WTC11 (cell line): ENCODE measurements around the gene DBI. TPM values are rescaled to one million over a fixed set of nuclear protein-coding genes. Genes with fewer than 3 reads are reported as not detected.

Source experiments
- ATAC-seq: fragments of 200-7000 bp; cut with Tn5 transposase; 2 replicates; pipeline ENCODE4 v1.10.0; 2021; ENCODE audit warnings: mild to moderate bottlenecking, moderate library complexity
- Bru-seq: library from RNA; stranded (reverse); fragments of 400-500 nt; gene quantifications from one replicate; lab custom pipeline; 2021; lab: Mats Ljungman, UMichigan
- CTCF ChIA-PET: fragments of 300-600 bp; sonication (Branson Sonifier 250); formaldehyde crosslinking; loops from one replicate; lab custom pipeline; 2021; ENCODE audit warnings: antibody characterized with exemption; lab: Charles Lee
- POLR2A ChIA-PET: fragments of 350-600 bp; sonication (Branson Sonifier 250); formaldehyde crosslinking; loops from one replicate; lab custom pipeline; 2021; ENCODE audit warnings: antibody characterized with exemption; lab: Charles Lee
- DNase-seq: peaks from one replicate; pipeline ENCODE4 v3.0.0; 2021; ENCODE audit warnings: low spot score
- H3K27ac Mint-ChIP-seq: 2 replicates; pipeline ENCODE4 v1.8.0; 2021; ENCODE audit warnings: mixed read lengths
- H3K27me3 Mint-ChIP-seq: 2 replicates; pipeline ENCODE4 v1.8.0; 2021; ENCODE audit warnings: low read depth, mild to moderate bottlenecking, moderate library complexity, mixed read lengths
- H3K36me3 Mint-ChIP-seq: 2 replicates; pipeline ENCODE4 v1.8.0; 2021; ENCODE audit warnings: mixed read lengths
- H3K4me1 Mint-ChIP-seq: 2 replicates; pipeline ENCODE4 v1.8.0; 2022; ENCODE audit warnings: mixed read lengths
- H3K4me3 Mint-ChIP-seq: 2 replicates; pipeline ENCODE4 v1.8.0; 2021; ENCODE audit warnings: mild to moderate bottlenecking, moderate library complexity, mixed read lengths
- H3K9me3 Mint-ChIP-seq: 2 replicates; pipeline ENCODE4 v1.8.0; 2021; ENCODE audit warnings: mixed read lengths
- CBFB ChIP-seq: sonication (generic); formaldehyde crosslinking; IDR thresholded peaks from 2 replicates; pipeline ENCODE4 v1.8.1; 2022; ENCODE audit warnings: mild to moderate bottlenecking, low read depth, missing genetic modification reagents
- CDX4 ChIP-seq: fragments of 250-450 bp; sonication (Bioruptor Pico); IDR thresholded peaks from 2 replicates; pipeline ENCODE4 v1.9.0; 2021; ENCODE audit warnings: moderate library complexity, mild to moderate bottlenecking, inconsistent platforms, borderline replicate concordance
- E2F4 ChIP-seq: sonication (generic); formaldehyde crosslinking; IDR thresholded peaks from 2 replicates; pipeline ENCODE4 v1.8.1; 2022; ENCODE audit warnings: low read depth, mild to moderate bottlenecking, moderate library complexity, missing genetic modification reagents, borderline replicate concordance
- E2F5 ChIP-seq: sonication (generic); formaldehyde crosslinking; IDR thresholded peaks from 2 replicates; pipeline ENCODE4 v1.8.1; 2022; ENCODE audit warnings: mild to moderate bottlenecking, moderate library complexity, missing genetic modification reagents
- FOXP1 ChIP-seq: sonication (generic); formaldehyde crosslinking; IDR thresholded peaks from 2 replicates; pipeline ENCODE4 v1.8.0; 2022; ENCODE audit warnings: missing genetic modification reagents, mild to moderate bottlenecking, moderate library complexity, borderline replicate concordance
- FOXP4 ChIP-seq: sonication (generic); formaldehyde crosslinking; IDR thresholded peaks from 2 replicates; pipeline ENCODE4 v1.8.0; 2022; ENCODE audit warnings: mild to moderate bottlenecking, missing genetic modification reagents
- GABPB1 ChIP-seq: sonication (generic); formaldehyde crosslinking; IDR thresholded peaks from 2 replicates; pipeline ENCODE4 v1.8.1; 2023; ENCODE audit warnings: mild to moderate bottlenecking, missing genetic modification reagents
- IRF1 ChIP-seq: sonication (generic); formaldehyde crosslinking; IDR thresholded peaks from 2 replicates; pipeline ENCODE4 v1.8.0; 2023; ENCODE audit warnings: missing genetic modification reagents
- KAT7 ChIP-seq: sonication (generic); formaldehyde crosslinking; IDR thresholded peaks from 2 replicates; pipeline ENCODE4 v1.8.1; 2023; ENCODE audit warnings: missing genetic modification reagents, mild to moderate bottlenecking, borderline replicate concordance
- MXD4 ChIP-seq: fragments of 250-450 bp; sonication (Bioruptor Pico); IDR thresholded peaks from 2 replicates; pipeline ENCODE4 v1.8.0; 2021; ENCODE audit warnings: mild to moderate bottlenecking, moderate library complexity, borderline replicate concordance
- MYBL2 ChIP-seq: sonication (generic); formaldehyde crosslinking; IDR thresholded peaks from 2 replicates; pipeline ENCODE4 v1.8.1; 2023; ENCODE audit warnings: mild to moderate bottlenecking, moderate library complexity, missing genetic modification reagents
- NFATC4 ChIP-seq: fragments of 250-450 bp; sonication (Bioruptor Pico); IDR thresholded peaks from 2 replicates; pipeline ENCODE4 v1.9.0; 2021; ENCODE audit warnings: mild to moderate bottlenecking
- NFYB ChIP-seq: sonication (generic); formaldehyde crosslinking; conservative IDR thresholded peaks from 2 replicates; pipeline ENCODE4 v1.8.0; 2022; ENCODE audit warnings: low read depth, missing genetic modification reagents
- SMAD3 ChIP-seq: sonication (generic); formaldehyde crosslinking; IDR thresholded peaks from 2 replicates; pipeline ENCODE4 v1.8.0; 2022; ENCODE audit warnings: missing genetic modification reagents, mild to moderate bottlenecking, borderline replicate concordance
- SP1 ChIP-seq: sonication (generic); formaldehyde crosslinking; conservative IDR thresholded peaks from 2 replicates; pipeline ENCODE4 v1.8.1; 2022; ENCODE audit warnings: missing genetic modification reagents
- STAT6 ChIP-seq: sonication (generic); formaldehyde crosslinking; conservative IDR thresholded peaks from 2 replicates; pipeline ENCODE4 v1.8.1; 2023; ENCODE audit warnings: mild to moderate bottlenecking, low read depth, missing genetic modification reagents, moderate library complexity
- TP53 ChIP-seq: sonication (generic); formaldehyde crosslinking; IDR thresholded peaks from 2 replicates; pipeline ENCODE4 v1.8.1; 2023; ENCODE audit warnings: mild to moderate bottlenecking, missing genetic modification reagents
- USF1 ChIP-seq: sonication (generic); formaldehyde crosslinking; IDR thresholded peaks from 2 replicates; pipeline ENCODE4 v1.8.0; 2022; ENCODE audit warnings: mild to moderate bottlenecking, missing genetic modification reagents
- ZNF232 ChIP-seq: sonication (generic); formaldehyde crosslinking; IDR thresholded peaks from 2 replicates; pipeline ENCODE4 v1.8.0; 2022; ENCODE audit warnings: mild to moderate bottlenecking, missing genetic modification reagents
- ZNF396 ChIP-seq: fragments of 250-450 bp; sonication (Bioruptor Pico); IDR thresholded peaks from 2 replicates; pipeline ENCODE4 v1.8.0; 2021; ENCODE audit warnings: mild to moderate bottlenecking, moderate library complexity, borderline replicate concordance
- ZSCAN18 ChIP-seq: fragments of 250-450 bp; sonication (Bioruptor Pico); IDR thresholded peaks from 2 replicates; pipeline ENCODE4 v2.1.2; 2022; ENCODE audit warnings: mild to moderate bottlenecking, moderate library complexity
- long read RNA-seq, 3 experiments: library from RNA in 1 of 3; library from capped mRNA in 1 of 3; library from polyadenylated mRNA in 1 of 3; unstranded in 2 of 3; stranded (forward) in 1 of 3; transcript quantifications; one replicate each; pipeline ENCODE4 v2.0.0, GENCODE V29; 2021
- total RNA-seq: library from RNA; stranded (reverse); gene quantifications from 3 replicates; pipeline ENCODE4 v1.2.3, GENCODE V29; 2021

DBI gene
- 146 to 158 TPM (median 150 TPM) in 3 replicates for total RNA-seq
- percentile 93 among the genes with signal in this experiment for Bru-seq, nascent RNA
- long read RNA-seq, experiment 1, transcript DBI-202 (4 exons, 637 nt), result major isoform, 266 of 273 reads
- long read RNA-seq, experiment 1, partial matches to known transcripts, result 3 of 273 reads
- long read RNA-seq, experiment 1, other reads (novel, unspliced or antisense), result 2 of 273 reads
- long read RNA-seq, experiment 2, transcript DBI-202 (4 exons, 637 nt), result major isoform, 347 of 379 reads
- long read RNA-seq, experiment 2, transcript DBI-206 (2 exons, 842 nt), result minor isoform, 8 of 379 reads
- long read RNA-seq, experiment 2, partial matches to known transcripts, result 17 of 379 reads
- long read RNA-seq, experiment 2, other reads (novel, unspliced or antisense), result 5 of 379 reads
- long read RNA-seq, experiment 3, partial matches to known transcripts, result 2 of 2 reads
- long read RNA-seq, experiment 3, other reads (novel, unspliced or antisense), result 0 of 2 reads

- peak within 1 kb of the TSS; percentile 99 for H3K4me3 Mint-ChIP-seq
- ChIA-PET CTCF (interaction anchor here (0.7 to 3.3 kb wide), 8 partner anchors 16 to 386 kb away, joined by 3 to 26 read pairs (median 3); no protein-coding TSS in a partner anchor), POLR2A (interaction anchor here (0.5 to 1.7 kb wide), 4 partner anchors 16 to 295 kb away, joined by 4 to 5 read pairs (median 4); no protein-coding TSS in a partner anchor)
- peak; percentile 93 for ATAC-seq
- H3K36me3 Mint-ChIP-seq, result peaks cover 28% of the 10 kb centered on the region
- no peaks in the 10 kb centered on the region for H3K27me3 Mint-ChIP-seq
- peak within 1 kb of the TSS; percentile 93 for H3K27ac Mint-ChIP-seq
- DNase-seq, result peak; percentile 94
- 0 out of 2 replicates have a peak, but pooled peaks cover under 1% of the 10 kb centered on the region for H3K9me3 Mint-ChIP-seq
- peaks cover 23% of the 10 kb centered on the region for H3K4me1 Mint-ChIP-seq
- TF ChIP-seq NFATC4 (CRISPR knock-in tag), result no peak
- no peak for TF ChIP-seq ZNF396 (CRISPR knock-in tag)
- 0 out of 2 replicates have a peak, but pooled peaks have one; percentile 29 for TF ChIP-seq IRF1 (CRISPR knock-in tag)
- peak; percentile 89 for TF ChIP-seq GABPB1 (CRISPR knock-in tag)
- TF ChIP-seq SMAD3, result peak; percentile 17; the same call in 1 of the 2 replicates
- no peak for TF ChIP-seq E2F4 (CRISPR knock-in tag)
- TF ChIP-seq CBFB, result peak; percentile 22; the same call in 1 of the 2 replicates
- TF ChIP-seq MXD4, result no peak
- peak; percentile 50 for TF ChIP-seq MYBL2 (CRISPR knock-in tag)
- 0 out of 2 replicates have a peak, but pooled peaks have one; percentile 36 for TF ChIP-seq NFYB (CRISPR knock-in tag)
- no peak for TF ChIP-seq ZSCAN18
- TF ChIP-seq CDX4 (CRISPR knock-in tag), result no peak
- TF ChIP-seq FOXP4 (CRISPR knock-in tag), result peak; percentile 86
- no peak for TF ChIP-seq STAT6 (CRISPR knock-in tag)
- peak; percentile 92 for TF ChIP-seq USF1 (CRISPR knock-in tag)
- TF ChIP-seq SP1 (CRISPR knock-in tag), result peak; percentile 99
- TF ChIP-seq TP53 (CRISPR knock-in tag), result peak; percentile 80; the same call in 1 of the 2 replicates
- TF ChIP-seq FOXP1 (CRISPR knock-in tag), result peak; percentile 64; the same call in 1 of the 2 replicates
- no peak for TF ChIP-seq KAT7 (CRISPR knock-in tag)
- TF ChIP-seq ZNF232 (CRISPR knock-in tag), result peak; percentile 61; the same call in 1 of the 2 replicates
- TF ChIP-seq E2F5 (CRISPR knock-in tag), result peak; percentile 88
These were observed at the start of gene DBI, which contains the start of gene C2orf76 for GRCh38 chr2:119366649-119367471. DBI (plus strand) TSS chr2:119366977; CDS start chr2:119367052, 75 bp downstream. C2orf76 (minus strand) TSS chr2:119366834; CDS start chr2:119339959, 26,875 bp downstream.
